Endodermal cell (in vitro differentiated cells): ENCODE results near the gene A4GALT. TPM values are rescaled to one million over a fixed set of nuclear protein-coding genes. Genes with fewer than 3 reads are reported as not detected.

Experiments used
- DNase-seq: peaks from one replicate; pipeline ENCODE4 v3.0.0-alpha.2; 2017
- H3K27ac ChIP-seq: 2 replicates; pipeline ENCODE4 v1.5.1; 2013; ENCODE audit warnings: mild to moderate bottlenecking, low read depth, low read length, moderate library complexity
- H3K27me3 ChIP-seq: 2 replicates; pipeline ENCODE4 v1.6.1; 2013; ENCODE audit warnings: mild to moderate bottlenecking, low read length, moderate library complexity; ENCODE audit not compliant: insufficient read depth, control insufficient read depth, poor library complexity, severe bottlenecking
- H3K36me3 ChIP-seq: 2 replicates; pipeline ENCODE4 v1.7.0; 2013; ENCODE audit warnings: mild to moderate bottlenecking, low read length, moderate library complexity; ENCODE audit not compliant: control insufficient read depth, insufficient read depth
- H3K4me1 ChIP-seq: one replicate; pipeline ENCODE4 v1.7.0; 2013; ENCODE audit warnings: low read length; ENCODE audit not compliant: control insufficient read depth, insufficient read depth
- H3K4me3 ChIP-seq: 2 replicates; pipeline ENCODE4 v1.5.1; 2013; ENCODE audit warnings: mild to moderate bottlenecking, low read length, moderate library complexity
- H3K9ac ChIP-seq: 2 replicates; pipeline ENCODE4 v1.6.1; 2013; ENCODE audit warnings: mild to moderate bottlenecking, low read length, moderate library complexity; ENCODE audit not compliant: poor library complexity, severe bottlenecking; ENCODE audit errors: extremely low read depth
- H3K9me3 ChIP-seq: 2 replicates; pipeline ENCODE4 v1.6.1; 2013; ENCODE audit warnings: mild to moderate bottlenecking, low read length, moderate library complexity; ENCODE audit not compliant: control insufficient read depth
- H3K27ac Mint-ChIP-seq: 2 replicates; pipeline ENCODE4 v1.8.0; 2020; ENCODE audit warnings: mixed read lengths
- H3K27me3 Mint-ChIP-seq: 2 replicates; pipeline ENCODE4 v1.8.0; 2021; ENCODE audit warnings: mild to moderate bottlenecking, mixed read lengths; ENCODE audit not compliant: insufficient read depth
- H3K36me3 Mint-ChIP-seq: 2 replicates; pipeline ENCODE4 v1.8.0; 2020; ENCODE audit warnings: low read depth, mixed read lengths
- H3K4me1 Mint-ChIP-seq: 2 replicates; pipeline ENCODE4 v1.8.0; 2020; ENCODE audit warnings: mixed read lengths
- H3K4me3 Mint-ChIP-seq: 2 replicates; pipeline ENCODE4 v1.8.0; 2020; ENCODE audit warnings: mild to moderate bottlenecking, moderate library complexity, mixed read lengths
- H3K9me3 Mint-ChIP-seq: 2 replicates; pipeline ENCODE4 v1.8.0; 2020; ENCODE audit warnings: mild to moderate bottlenecking, mixed read lengths
- WGBS, 2 experiments: methylation state at CpG; one replicate each; pipeline versions ENCODE4 v1.1.5 to v1.1.7; 2013; ENCODE audit warnings: missing lambda C conversion rate in 2 of 2, mixed read lengths in 1 of 2; ENCODE audit not compliant: insufficient coverage in 1 of 2, insufficient read length in 1 of 2; 5-methylcytosine and 5-hydroxymethylcytosine counted together
- total RNA-seq, 2 donors: library from RNA; stranded (reverse); fragmentation: NEBNext Ultra II Directional in 1 of 2; extraction: Animal tissue kit (Norgen Biotek cat#: 25700) in 1 of 2; gene quantifications; 2 replicates in 1 of 2; 3 replicates in 1 of 2; pipeline ENCODE4 v1.2.1, GENCODE V29; 2021
- TF ChIP-seq, protein P1 (sequence below): fragments of 200-600 bp; sonication (generic); conservative IDR thresholded peaks from 2 replicates; pipeline ENCODE4 v1.5.0; 2021; ENCODE audit warnings: antibody characterized with exemption, mild to moderate bottlenecking

A4GALT gene
- total RNA-seq, 2 donors from 2014 or later: 5.3 to 7.7 TPM

- Histone ChIP-seq H3K27ac (no peak overlapping the region), H3K9ac (no peak overlapping the region), H3K4me1 (no peaks in the 10 kb centered on the region), H3K27me3 (peaks cover 27% of the 10 kb centered on the region), H3K9me3 (no peaks in the 10 kb centered on the region), H3K36me3 (no peaks in the 10 kb centered on the region), H3K4me3 (no peak overlapping the region)
- WGBS, 2 experiments: 92 to 100% methylated on average over 2 to 6 of the region's 6 CpGs
- Mint-ChIP-seq H3K4me3 (no peak overlapping the region), H3K9me3 (no peaks in the 10 kb centered on the region), H3K4me1 (peaks cover 20% of the 10 kb centered on the region), H3K27ac (no peak overlapping the region), H3K36me3 (no peaks in the 10 kb centered on the region), H3K27me3 (peaks cover 24% of the 10 kb centered on the region)
- TF ChIP-seq, protein P1, sequence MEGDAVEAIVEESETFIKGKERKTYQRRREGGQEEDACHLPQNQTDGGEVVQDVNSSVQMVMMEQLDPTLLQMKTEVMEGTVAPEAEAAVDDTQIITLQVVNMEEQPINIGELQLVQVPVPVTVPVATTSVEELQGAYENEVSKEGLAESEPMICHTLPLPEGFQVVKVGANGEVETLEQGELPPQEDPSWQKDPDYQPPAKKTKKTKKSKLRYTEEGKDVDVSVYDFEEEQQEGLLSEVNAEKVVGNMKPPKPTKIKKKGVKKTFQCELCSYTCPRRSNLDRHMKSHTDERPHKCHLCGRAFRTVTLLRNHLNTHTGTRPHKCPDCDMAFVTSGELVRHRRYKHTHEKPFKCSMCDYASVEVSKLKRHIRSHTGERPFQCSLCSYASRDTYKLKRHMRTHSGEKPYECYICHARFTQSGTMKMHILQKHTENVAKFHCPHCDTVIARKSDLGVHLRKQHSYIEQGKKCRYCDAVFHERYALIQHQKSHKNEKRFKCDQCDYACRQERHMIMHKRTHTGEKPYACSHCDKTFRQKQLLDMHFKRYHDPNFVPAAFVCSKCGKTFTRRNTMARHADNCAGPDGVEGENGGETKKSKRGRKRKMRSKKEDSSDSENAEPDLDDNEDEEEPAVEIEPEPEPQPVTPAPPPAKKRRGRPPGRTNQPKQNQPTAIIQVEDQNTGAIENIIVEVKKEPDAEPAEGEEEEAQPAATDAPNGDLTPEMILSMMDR: no peak
- no peak for DNase-seq
These were observed 4.4 kb downstream of the A4GALT start for GRCh38 chr22:42716221-42716620.

DNA sequence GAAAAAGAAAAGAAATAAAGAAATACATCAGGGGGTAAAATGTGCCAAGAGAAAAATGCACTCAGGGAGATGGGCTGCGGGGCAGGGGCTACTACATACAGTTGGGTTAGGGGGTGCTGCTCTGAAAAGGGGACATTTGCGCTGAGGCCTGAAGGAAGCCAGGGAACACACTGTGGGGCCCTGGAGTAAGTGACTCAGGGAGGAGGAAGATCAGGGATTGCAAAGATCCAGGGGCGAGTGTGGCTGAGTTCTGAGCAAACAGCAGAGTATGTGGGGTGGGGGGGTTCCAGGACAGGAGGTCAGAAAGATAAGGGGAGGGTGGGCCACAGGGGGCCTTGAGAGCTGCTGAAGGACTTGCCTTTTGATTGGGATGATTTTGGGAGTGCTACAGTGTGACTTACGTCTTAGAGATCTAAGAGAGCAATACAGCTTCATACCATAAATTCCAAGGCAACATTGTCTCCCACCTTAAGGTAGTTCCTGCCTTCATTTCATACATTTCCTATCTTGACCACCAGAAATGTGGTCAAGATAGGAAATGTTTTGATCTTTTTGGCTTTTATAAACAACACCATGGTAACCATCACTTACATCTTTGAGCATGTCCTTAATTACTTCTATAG lies 5.8 kb downstream of the A4GALT start:
- Mint-ChIP-seq H3K4me1 (peaks cover 20% of the 10 kb centered on the region), H3K4me3 (no peak overlapping the region), H3K36me3 (no peaks in the 10 kb centered on the region), H3K27me3 (peaks cover 19% of the 10 kb centered on the region), H3K27ac (no peak overlapping the region), H3K9me3 (peaks cover 4% of the 10 kb centered on the region)
- WGBS, 2 experiments: 81 to 88% methylated on average over 2 to 4 of the region's 4 CpGs
- H3K9ac ChIP-seq: no peak overlapping the region
- peaks cover 16% of the 10 kb centered on the region for H3K27me3 ChIP-seq
- H3K27ac ChIP-seq: no peak overlapping the region
- TF ChIP-seq, protein P1: no peak
- H3K36me3 ChIP-seq: no peaks in the 10 kb centered on the region
- H3K4me1 ChIP-seq: no peaks in the 10 kb centered on the region
- no peak for DNase-seq
- H3K4me3 ChIP-seq: no peak overlapping the region
- H3K9me3 ChIP-seq: no peaks in the 10 kb centered on the region

- Histone ChIP-seq H3K4me1 (no peaks in the 10 kb centered on the region), H3K4me3 (no peak overlapping the region), H3K9me3 (no peaks in the 10 kb centered on the region), H3K27ac (no peak overlapping the region), H3K36me3 (no peaks in the 10 kb centered on the region), H3K9ac (no peak overlapping the region), H3K27me3 (peaks cover 11% of the 10 kb centered on the region)
- no peak for DNase-seq
- H3K9me3 Mint-ChIP-seq: peaks cover 6% of the 10 kb centered on the region
- peaks cover 14% of the 10 kb centered on the region for H3K4me1 Mint-ChIP-seq
- no peak overlapping the region for H3K4me3 Mint-ChIP-seq
- 91 to 96% methylated on average over 4 to 7 of the region's 7 CpGs for WGBS, 2 experiments
- TF ChIP-seq, protein P1: no peak
- H3K27me3 Mint-ChIP-seq: peaks cover 14% of the 10 kb centered on the region
- no peaks in the 10 kb centered on the region for H3K36me3 Mint-ChIP-seq
- H3K27ac Mint-ChIP-seq: no peak overlapping the region
These were observed 6.4 kb downstream of the A4GALT start for GRCh38 chr22:42714308-42714707.
